Peyer's patch (tissue), 4 donors: ENCODE measurements around the gene CHIA.

ENCODE experiments used
- CTCF ChIP-seq, 6 experiments: fragments of 450-650 bp in 4 of 6; fragments of 200-600 bp in 2 of 6; sonication (generic) in 1 of 6; IDR thresholded peaks; one replicate each; pipeline ENCODE4 v1.5.1; 2017 to 2019; ENCODE audit warnings: antibody characterized with exemption in 6 of 6, mild to moderate bottlenecking in 3 of 6, moderate library complexity in 1 of 6
- POLR2A ChIP-seq, 2 donors: fragments of 450-650 bp; IDR thresholded peaks; one replicate each; pipeline ENCODE4 v1.5.1; 2017; ENCODE audit warnings: antibody characterized with exemption in 2 of 2, mild to moderate bottlenecking in 2 of 2, moderate library complexity in 2 of 2

- TF ChIP-seq CTCF (IDR thresholded peaks at IDR 0.05) (no peak), POLR2A (IDR thresholded peaks at IDR 0.05) (no peak)
Observed at GRCh38 chr1:111351700-111352099, 61.0 kb downstream of the CHIA start.
